Panc1 (cell line): Measurements from ENCODE around the gene AHRR. TPM values are rescaled to one million over a fixed set of nuclear protein-coding genes. Genes with fewer than 3 reads are reported as not detected.
A peak's percentile ranks its signal among the peaks of the same experiment; 100 is the strongest.

ENCODE experiments used
- ATAC-seq: fragments of 200-7000 bp; cut with Tn5 transposase; 2 replicates; pipeline ENCODE4 v1.9.1; 2020; ENCODE audit warnings: mild to moderate bottlenecking, moderate library complexity
- BruUV-seq: library from RNA; stranded (reverse); fragments of 400-500 nt; replicated peaks from 2 replicates; lab custom pipeline; 2021; lab: Mats Ljungman, UMichigan
- CTCF ChIA-PET: fragments of 300-600 bp; sonication (Branson Sonifier 250); formaldehyde crosslinking; loops from one replicate; lab custom pipeline; 2022; ENCODE audit warnings: antibody characterized with exemption; lab: Charles Lee
- POLR2A ChIA-PET: fragments of 300-600 bp; sonication (Branson Sonifier 250); formaldehyde crosslinking; loops from one replicate; lab custom pipeline; 2022; ENCODE audit warnings: antibody characterized with exemption; lab: Charles Lee
- DNase-seq: peaks from one replicate; pipeline ENCODE4 v3.0.0-alpha.2; 2010; ENCODE audit warnings: low read depth, low spot score
- H3K27ac ChIP-seq: 2 replicates; pipeline ENCODE4 v1.5.1; 2011; ENCODE audit warnings: mild to moderate bottlenecking, low read length, inconsistent platforms
- H3K27me3 ChIP-seq: fragments of 200-500 bp; sonication (Bioruptor generic); 2 replicates; pipeline ENCODE4 v1.6.0; 2014; ENCODE audit warnings: low read length, inconsistent platforms; ENCODE audit not compliant: control insufficient read depth, insufficient read depth
- H3K36me3 ChIP-seq: fragments of 200-500 bp; sonication (Bioruptor generic); 2 replicates; pipeline ENCODE4 v1.5.1; 2014; ENCODE audit warnings: inconsistent platforms, mild to moderate bottlenecking, low read length, moderate library complexity; ENCODE audit not compliant: control insufficient read depth, insufficient read depth
- H3K4me1 ChIP-seq: 2 replicates; pipeline ENCODE4 v1.5.1; 2011; ENCODE audit warnings: inconsistent platforms, mild to moderate bottlenecking, low read length, moderate library complexity; ENCODE audit not compliant: control insufficient read depth, insufficient read depth
- H3K4me3 ChIP-seq, 2 experiments: 2 replicates each; pipeline ENCODE4 v1.5.1; 2011 to 2012; ENCODE audit warnings: low read depth in 2 of 2, low read length in 2 of 2, mild to moderate bottlenecking in 2 of 2, inconsistent platforms in 1 of 2, moderate library complexity in 1 of 2
- H3K9me3 ChIP-seq: fragments of 200-500 bp; sonication (Bioruptor generic); 2 replicates; pipeline ENCODE4 v1.5.1; 2014; ENCODE audit warnings: low read depth, mild to moderate bottlenecking, inconsistent platforms, low read length, moderate library complexity; ENCODE audit not compliant: control insufficient read depth, insufficient read depth
- CTCF ChIP-seq: fragments of 450-650 bp; IDR thresholded peaks from 2 replicates; pipeline ENCODE4 v1.5.1; 2017; ENCODE audit warnings: mild to moderate bottlenecking
- POLR2AphosphoS5 ChIP-seq: IDR thresholded peaks from 2 replicates; pipeline ENCODE4 v1.6.1; 2012; ENCODE audit warnings: mild to moderate bottlenecking, low read depth, low read length, moderate library complexity
- REST ChIP-seq, 2 experiments: IDR thresholded peaks; 2 replicates each; pipeline ENCODE4 v1.6.1; 2011 to 2012; ENCODE audit warnings: low read depth in 2 of 2, control low read depth in 1 of 2, low read length in 1 of 2, mild to moderate bottlenecking in 1 of 2, moderate library complexity in 1 of 2; ENCODE audit not compliant: insufficient read depth in 1 of 2
- SIN3A ChIP-seq: IDR thresholded peaks from 2 replicates; pipeline ENCODE4 v1.6.1; 2012; ENCODE audit warnings: low read depth, mild to moderate bottlenecking, low read length, moderate library complexity, borderline replicate concordance; ENCODE audit not compliant: insufficient read depth
- TCF7L2 ChIP-seq: IDR thresholded peaks from 2 replicates; pipeline ENCODE4 v1.6.1; 2011; ENCODE audit warnings: mild to moderate bottlenecking, low read depth, low read length, inconsistent platforms
- in situ Hi-C: cut with HindIII; loops from 2 replicates; pipeline ENCODE4 v1.10.0; 2016; ENCODE audit warnings: low sequenced_read_pairs, low pct_unique_long_range_greater_than_20kb
- intact Hi-C: fragments of 100-400 bp; cut with micrococcal nuclease; formaldehyde crosslinking; loops from one replicate; pipeline ENCODE4 v1.10.0; 2022; ENCODE audit not compliant: unreplicated experiment
- total RNA-seq: library from RNA; stranded (reverse); gene quantifications from one replicate; pipeline ENCODE4 v1.2.1, GENCODE V29; 2021; ENCODE audit not compliant: unreplicated experiment

The AHRR gene
- total RNA-seq, 1 experiment from 2014 or later = 23.6 TPM

DNA sequence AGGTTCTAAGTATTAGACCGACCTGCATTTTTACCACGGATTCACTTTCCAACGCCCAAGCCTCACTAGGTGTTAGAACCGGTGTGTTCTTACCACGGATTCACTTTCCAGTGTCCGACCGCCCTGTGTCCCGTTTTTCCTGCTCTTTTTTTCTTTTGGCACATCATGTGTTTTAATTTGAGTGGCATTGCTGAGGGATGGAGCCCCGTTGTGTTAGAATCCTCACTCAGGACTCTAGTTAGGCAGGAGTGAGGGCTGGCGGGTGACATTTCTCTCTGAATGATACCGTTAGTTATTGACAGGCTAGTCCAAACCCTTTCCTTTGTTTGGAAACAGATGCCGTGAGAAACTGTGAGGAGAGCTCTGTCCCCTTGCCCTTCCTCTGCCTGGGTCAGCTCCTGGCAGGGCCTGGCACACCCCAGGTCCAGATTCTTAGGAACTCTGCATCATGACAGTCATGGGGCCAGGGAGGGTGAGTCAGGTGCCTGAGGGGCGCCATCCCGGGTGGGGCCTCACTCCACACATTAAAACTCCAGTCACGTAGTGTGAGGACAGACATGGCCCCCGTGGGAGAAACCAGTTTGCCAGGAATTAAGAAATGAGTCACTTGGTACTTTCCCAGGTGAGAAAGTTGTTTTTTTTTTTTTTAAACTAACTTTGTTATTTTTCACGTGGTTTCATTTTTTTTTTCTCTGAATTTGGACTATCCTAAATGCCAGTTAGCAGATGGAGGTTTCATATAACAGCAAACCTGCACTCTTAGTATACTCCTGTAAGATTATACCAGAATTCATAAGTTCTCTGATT lies 137.2 kb downstream of the AHRR start:
- ATAC-seq = 0 out of 2 replicates have a peak, but pooled peaks have one; percentile 31
- Histone ChIP-seq H3K4me1 (no peaks in the 10 kb centered on the region), H3K27ac (no peak overlapping the region), H3K27me3 (no peaks in the 10 kb centered on the region), H3K36me3 (peaks cover 13% of the 10 kb centered on the region), H3K4me3 (no peak overlapping the region), H3K9me3 (no peaks in the 10 kb centered on the region)
- ChIA-PET CTCF (no interaction called here), POLR2A (interaction anchor here (0.9 kb wide), 1 partner anchor 17 kb away, joined by 3 read pairs; no protein-coding TSS in a partner anchor)
- in situ Hi-C loops (no loop called here), intact Hi-C loops (no loop called here)
- DNase-seq = no peak
- no TSS peak for BruUV-seq
- TF ChIP-seq REST (IDR thresholded peaks at IDR 0.05; ENCODE audit: insufficient read depth in 1 of 2, low read depth in 2 of 2, low read length in 1 of 2) (no peak), SIN3A (no peak), CTCF (no peak), TCF7L2 (no peak)

- DNase-seq (no peak), ATAC-seq (no peak)
- BruUV-seq = no TSS peak
- ChIA-PET CTCF (no interaction called here), POLR2A (no interaction called here)
- H3K4me3 ChIP-seq = no peak overlapping the region
- no peaks in the 10 kb centered on the region for H3K27me3 ChIP-seq
- no peak for TF ChIP-seq SIN3A
- intact Hi-C loops (no loop called here), in situ Hi-C loops (no loop called here)
- no peaks in the 10 kb centered on the region for H3K9me3 ChIP-seq
- no peak overlapping the region for H3K27ac ChIP-seq
- peaks cover 13% of the 10 kb centered on the region for H3K36me3 ChIP-seq
- no peaks in the 10 kb centered on the region for H3K4me1 ChIP-seq
These were observed 138.2 kb downstream of the AHRR start for GRCh38 chr5:459562-460272.

GRCh38 chr5:460273-460625 lies 138.7 kb downstream of the AHRR start:
- no peak for DNase-seq
- in situ Hi-C loops (no loop called here), intact Hi-C loops (no loop called here)
- POLR2A ChIA-PET = no interaction called here
- no peaks in the 10 kb centered on the region for H3K9me3 ChIP-seq
- BruUV-seq = no TSS peak
- no peak for TF ChIP-seq POLR2AphosphoS5
- no peak for TF ChIP-seq REST (IDR thresholded peaks at IDR 0.05; ENCODE audit: insufficient read depth in 1 of 2, low read depth in 2 of 2, low read length in 1 of 2)
- TF ChIP-seq CTCF = no peak
- no peak for TF ChIP-seq TCF7L2
- no peak for TF ChIP-seq SIN3A
- peaks cover 13% of the 10 kb centered on the region for H3K36me3 ChIP-seq
- CTCF ChIA-PET = no interaction called here
- H3K4me3 ChIP-seq = no peak overlapping the region
- H3K27me3 ChIP-seq = no peaks in the 10 kb centered on the region
- no peaks in the 10 kb centered on the region for H3K4me1 ChIP-seq
- no peak overlapping the region for H3K27ac ChIP-seq
- ATAC-seq = no peak
